Measurements from ENCODE around the gene REEP5. TPM values are rescaled to one million over a fixed set of nuclear protein-coding genes. Genes with fewer than 3 reads are reported as not detected.

Gene REEP5
- total and polyA plus RNA-seq, 9 of the 15 experiments (the other 6 are each of a cell fraction or from before 2014, with no cell fraction given), result 14.7 to 102 (median 36.0) TPM

GRCh38 chr5:112918136-112918535 lies 3.9 kb downstream of the REEP5 start:
- Histone ChIP-seq H3K9me3 (replicated peaks; ENCODE audit: control insufficient read depth, insufficient read depth, low read depth, low read length) (no peaks in the 10 kb centered on the region), H3K4me3 (no peak overlapping the region), H4K20me1 (replicated peaks; ENCODE audit: control insufficient read depth, insufficient read depth, low read length) (no peaks in the 10 kb centered on the region), H2AFZ (ENCODE audit: low read depth, low read length) (no peak overlapping the region), H3K79me2 (ENCODE audit: control insufficient read depth, insufficient read depth, low read length) (peaks cover 21% of the 10 kb centered on the region), H3K9ac (ENCODE audit: insufficient read depth in 1 of 2, low read depth in 2 of 2, low read length in 2 of 2) (no peak overlapping the region), H3K9me1 (ENCODE audit: control insufficient read depth, insufficient read depth, low read length) (no peaks in the 10 kb centered on the region), H3K27ac (ENCODE audit: extremely low read depth, low read depth, low read length) (no peak overlapping the region), H3K27me3 (ENCODE audit: control insufficient read depth in 2 of 2, insufficient read depth in 2 of 2, low read length in 2 of 2) (no peaks in the 10 kb centered on the region), H3K36me3 (ENCODE audit: control insufficient read depth, insufficient read depth, low read length) (peaks cover 40% of the 10 kb centered on the region), H3K4me1 (replicated peaks in 1 of 2; ENCODE audit: control insufficient read depth in 2 of 2, insufficient read depth in 2 of 2, low read length in 2 of 2) (peaks cover 15 to 22% of the 10 kb centered on the region in 2 experiments; a peak in 4 of 5 replicates), H3K4me2 (ENCODE audit: insufficient read depth, low read length) (no peak overlapping the region)
- TF ChIP-seq MAFF (IDR thresholded peaks at IDR 0.05; ENCODE audit: low read length) (no peak), SETDB1 (IDR thresholded peaks at IDR 0.05; ENCODE audit: low read length) (no peak), BMI1 (IDR thresholded peaks at IDR 0.05; ENCODE audit: low read length) (no peak), SIRT6 (IDR thresholded peaks at IDR 0.05; ENCODE audit: low read depth, low read length) (no peak), ZFP30 (CRISPR knock-in tag; IDR thresholded peaks at IDR 0.05; ENCODE audit: borderline replicate concordance) (no peak), ESRRA (IDR thresholded peaks at IDR 0.05; ENCODE audit: borderline replicate concordance, low read depth) (no peak), NFIC (IDR thresholded peaks at IDR 0.05) (no peak), CREB3L1 (IDR thresholded peaks at IDR 0.05; ENCODE audit: borderline replicate concordance, low read depth) (no peak), STAG1 (CRISPR knock-in tag; IDR thresholded peaks at IDR 0.05; ENCODE audit: borderline replicate concordance) (no peak), PHB2 (IDR thresholded peaks at IDR 0.05; ENCODE audit: low read depth) (no peak), ZNF41 (CRISPR knock-in tag; conservative IDR thresholded peaks at IDR 0.05) (no peak), THAP7 (CRISPR knock-in tag; IDR thresholded peaks at IDR 0.05) (no peak), EZH2 (IDR thresholded peaks at IDR 0.05; ENCODE audit: borderline replicate concordance, low read depth, low read length) (no peak), CREB5 (CRISPR knock-in tag; IDR thresholded peaks at IDR 0.05) (no peak)
- no peak for FAIRE-seq
- in situ Hi-C loops (cut with MboI) (no loop called here), intact Hi-C loops (cut with micrococcal nuclease) (loop anchor here (5.0 kb wide), 1 partner anchor 41 kb away; no protein-coding TSS in a partner anchor)
- no peak for DNase-seq (ENCODE audit: extremely low read depth in 1 of 4, low spot score in 3 of 4)
- WGBS (ENCODE audit: insufficient coverage, low coverage, missing lambda C conversion rate), result 63% methylated on average over 3 of the region's 3 CpGs
- ATAC-seq, result no peak
- BruUV-seq (replicated peaks), result no TSS peak
- ChIA-PET CTCF (ENCODE audit: low intra/inter-chr PET ratio) (no interaction called here), POLR2A (interaction anchor here (0.6 to 1.3 kb wide), 2 partner anchors 15 to 140 kb away, joined by 3 read pairs; no protein-coding TSS in a partner anchor)
